ENCODE results near the gene CNTN4.

GRCh38 chr3:2706836-2707210 lies 608.2 kb downstream of the CNTN4 start:
- TF ChIP-seq, protein P1, sequence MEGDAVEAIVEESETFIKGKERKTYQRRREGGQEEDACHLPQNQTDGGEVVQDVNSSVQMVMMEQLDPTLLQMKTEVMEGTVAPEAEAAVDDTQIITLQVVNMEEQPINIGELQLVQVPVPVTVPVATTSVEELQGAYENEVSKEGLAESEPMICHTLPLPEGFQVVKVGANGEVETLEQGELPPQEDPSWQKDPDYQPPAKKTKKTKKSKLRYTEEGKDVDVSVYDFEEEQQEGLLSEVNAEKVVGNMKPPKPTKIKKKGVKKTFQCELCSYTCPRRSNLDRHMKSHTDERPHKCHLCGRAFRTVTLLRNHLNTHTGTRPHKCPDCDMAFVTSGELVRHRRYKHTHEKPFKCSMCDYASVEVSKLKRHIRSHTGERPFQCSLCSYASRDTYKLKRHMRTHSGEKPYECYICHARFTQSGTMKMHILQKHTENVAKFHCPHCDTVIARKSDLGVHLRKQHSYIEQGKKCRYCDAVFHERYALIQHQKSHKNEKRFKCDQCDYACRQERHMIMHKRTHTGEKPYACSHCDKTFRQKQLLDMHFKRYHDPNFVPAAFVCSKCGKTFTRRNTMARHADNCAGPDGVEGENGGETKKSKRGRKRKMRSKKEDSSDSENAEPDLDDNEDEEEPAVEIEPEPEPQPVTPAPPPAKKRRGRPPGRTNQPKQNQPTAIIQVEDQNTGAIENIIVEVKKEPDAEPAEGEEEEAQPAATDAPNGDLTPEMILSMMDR (IDR thresholded peaks at IDR 0.05; ENCODE audit: low read depth, low read length, missing input control), result no peak
- no peak for TF ChIP-seq JUND (IDR thresholded peaks at IDR 0.05)
- TF ChIP-seq HNF4A (conservative IDR thresholded peaks at IDR 0.05), result no peak
- no peak for TF ChIP-seq GABPA (IDR thresholded peaks at IDR 0.05 in 1 of 2, conservative IDR thresholded peaks at IDR 0.05 in 1 of 2)
- TF ChIP-seq, protein P2, sequence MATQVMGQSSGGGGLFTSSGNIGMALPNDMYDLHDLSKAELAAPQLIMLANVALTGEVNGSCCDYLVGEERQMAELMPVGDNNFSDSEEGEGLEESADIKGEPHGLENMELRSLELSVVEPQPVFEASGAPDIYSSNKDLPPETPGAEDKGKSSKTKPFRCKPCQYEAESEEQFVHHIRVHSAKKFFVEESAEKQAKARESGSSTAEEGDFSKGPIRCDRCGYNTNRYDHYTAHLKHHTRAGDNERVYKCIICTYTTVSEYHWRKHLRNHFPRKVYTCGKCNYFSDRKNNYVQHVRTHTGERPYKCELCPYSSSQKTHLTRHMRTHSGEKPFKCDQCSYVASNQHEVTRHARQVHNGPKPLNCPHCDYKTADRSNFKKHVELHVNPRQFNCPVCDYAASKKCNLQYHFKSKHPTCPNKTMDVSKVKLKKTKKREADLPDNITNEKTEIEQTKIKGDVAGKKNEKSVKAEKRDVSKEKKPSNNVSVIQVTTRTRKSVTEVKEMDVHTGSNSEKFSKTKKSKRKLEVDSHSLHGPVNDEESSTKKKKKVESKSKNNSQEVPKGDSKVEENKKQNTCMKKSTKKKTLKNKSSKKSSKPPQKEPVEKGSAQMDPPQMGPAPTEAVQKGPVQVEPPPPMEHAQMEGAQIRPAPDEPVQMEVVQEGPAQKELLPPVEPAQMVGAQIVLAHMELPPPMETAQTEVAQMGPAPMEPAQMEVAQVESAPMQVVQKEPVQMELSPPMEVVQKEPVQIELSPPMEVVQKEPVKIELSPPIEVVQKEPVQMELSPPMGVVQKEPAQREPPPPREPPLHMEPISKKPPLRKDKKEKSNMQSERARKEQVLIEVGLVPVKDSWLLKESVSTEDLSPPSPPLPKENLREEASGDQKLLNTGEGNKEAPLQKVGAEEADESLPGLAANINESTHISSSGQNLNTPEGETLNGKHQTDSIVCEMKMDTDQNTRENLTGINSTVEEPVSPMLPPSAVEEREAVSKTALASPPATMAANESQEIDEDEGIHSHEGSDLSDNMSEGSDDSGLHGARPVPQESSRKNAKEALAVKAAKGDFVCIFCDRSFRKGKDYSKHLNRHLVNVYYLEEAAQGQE (IDR thresholded peaks at IDR 0.05), result no peak
- TF ChIP-seq TAF1 (conservative IDR thresholded peaks at IDR 0.05), result no peak
- no peak for TF ChIP-seq FOXA1 (IDR thresholded peaks at IDR 0.05)
- TF ChIP-seq, protein P3, sequence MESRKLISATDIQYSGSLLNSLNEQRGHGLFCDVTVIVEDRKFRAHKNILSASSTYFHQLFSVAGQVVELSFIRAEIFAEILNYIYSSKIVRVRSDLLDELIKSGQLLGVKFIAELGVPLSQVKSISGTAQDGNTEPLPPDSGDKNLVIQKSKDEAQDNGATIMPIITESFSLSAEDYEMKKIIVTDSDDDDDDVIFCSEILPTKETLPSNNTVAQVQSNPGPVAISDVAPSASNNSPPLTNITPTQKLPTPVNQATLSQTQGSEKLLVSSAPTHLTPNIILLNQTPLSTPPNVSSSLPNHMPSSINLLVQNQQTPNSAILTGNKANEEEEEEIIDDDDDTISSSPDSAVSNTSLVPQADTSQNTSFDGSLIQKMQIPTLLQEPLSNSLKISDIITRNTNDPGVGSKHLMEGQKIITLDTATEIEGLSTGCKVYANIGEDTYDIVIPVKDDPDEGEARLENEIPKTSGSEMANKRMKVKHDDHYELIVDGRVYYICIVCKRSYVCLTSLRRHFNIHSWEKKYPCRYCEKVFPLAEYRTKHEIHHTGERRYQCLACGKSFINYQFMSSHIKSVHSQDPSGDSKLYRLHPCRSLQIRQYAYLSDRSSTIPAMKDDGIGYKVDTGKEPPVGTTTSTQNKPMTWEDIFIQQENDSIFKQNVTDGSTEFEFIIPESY (IDR thresholded peaks at IDR 0.05), result no peak
- no peak for TF ChIP-seq YY1 (IDR thresholded peaks at IDR 0.05)
- no peak for TF ChIP-seq ATF3 (IDR thresholded peaks at IDR 0.05)
- TF ChIP-seq, protein P4, sequence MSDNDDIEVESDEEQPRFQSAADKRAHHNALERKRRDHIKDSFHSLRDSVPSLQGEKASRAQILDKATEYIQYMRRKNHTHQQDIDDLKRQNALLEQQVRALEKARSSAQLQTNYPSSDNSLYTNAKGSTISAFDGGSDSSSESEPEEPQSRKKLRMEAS (IDR thresholded peaks at IDR 0.05), result no peak
- no peak for TF ChIP-seq SP1 (IDR thresholded peaks at IDR 0.05)
- TF ChIP-seq NR2F2 (IDR thresholded peaks at IDR 0.05), result no peak

Data from liver (tissue), 3 donors.